Stimulated activated CD4-positive, alpha-beta T cell treated with anti-CD3 and anti-CD28 coated beads, Interleukin-4, amount 100 ng/mL, for 24 hours (primary cell): ENCODE data around the gene SCN9A.

ENCODE experiments used
- DNase-seq: peaks from one replicate; pipeline ENCODE4 v3.0.0-alpha.2; 2020

The SCN9A gene

DNA sequence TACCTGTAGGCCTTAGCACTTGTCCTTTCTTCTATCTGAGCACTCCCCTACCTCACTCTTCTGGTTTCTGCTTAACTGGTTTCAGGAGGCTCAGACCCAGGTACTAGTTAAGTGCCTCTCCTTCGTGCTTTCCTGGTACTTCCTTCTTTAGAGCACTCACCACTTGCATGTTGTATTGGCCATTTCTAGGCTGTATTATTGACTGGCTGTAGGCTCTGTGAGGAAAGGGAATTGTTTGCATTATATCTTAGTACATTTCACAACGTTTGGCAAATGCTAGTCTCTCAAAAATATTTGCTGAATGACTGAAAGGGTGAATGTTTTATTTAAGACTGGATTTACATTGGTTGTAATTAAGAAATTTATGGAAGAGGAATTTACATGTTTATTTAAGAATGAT, 212.0 kb downstream of the SCN9A start:
- no peak for DNase-seq

DNA sequence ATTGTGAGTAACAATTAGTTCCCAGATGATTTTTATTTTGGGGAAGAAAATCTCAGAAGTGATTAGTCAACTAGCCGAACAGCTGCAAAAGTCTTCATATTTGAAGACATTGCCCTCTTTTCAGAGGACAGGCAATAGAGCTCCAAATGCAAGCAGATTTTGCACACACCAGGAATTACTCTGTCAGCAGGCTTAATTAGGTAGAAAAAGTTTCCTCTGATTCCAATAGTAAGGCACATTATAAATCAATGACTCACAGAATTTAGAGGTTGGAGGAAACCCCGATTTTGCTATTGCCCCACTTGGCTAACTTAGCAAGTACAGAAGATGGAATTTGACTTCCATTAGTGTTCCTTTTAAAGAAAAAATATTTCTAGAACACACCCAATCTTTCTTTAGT, 217.2 kb downstream of the SCN9A start:
- DNase-seq: no peak

DNA sequence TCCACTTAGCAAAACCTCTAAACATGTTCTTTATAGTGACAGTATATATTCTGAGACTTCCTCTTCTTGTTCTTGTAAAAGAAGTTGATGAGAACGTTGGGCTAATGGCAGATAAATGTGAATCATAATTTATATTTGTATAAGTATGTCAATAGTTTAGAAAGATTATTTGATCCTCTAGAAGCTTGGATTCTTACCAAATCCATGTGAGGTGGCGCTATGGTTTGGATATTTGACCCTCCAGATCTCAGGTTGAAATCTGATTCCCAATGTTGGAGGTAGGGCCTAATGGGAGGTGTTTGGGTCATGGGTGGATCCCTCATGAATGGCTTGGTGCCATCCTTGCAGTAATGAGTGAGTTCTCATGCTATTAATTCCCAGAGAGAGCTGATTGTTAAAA, 218.2 kb downstream of the SCN9A start:
- DNase-seq: no peak

DNA sequence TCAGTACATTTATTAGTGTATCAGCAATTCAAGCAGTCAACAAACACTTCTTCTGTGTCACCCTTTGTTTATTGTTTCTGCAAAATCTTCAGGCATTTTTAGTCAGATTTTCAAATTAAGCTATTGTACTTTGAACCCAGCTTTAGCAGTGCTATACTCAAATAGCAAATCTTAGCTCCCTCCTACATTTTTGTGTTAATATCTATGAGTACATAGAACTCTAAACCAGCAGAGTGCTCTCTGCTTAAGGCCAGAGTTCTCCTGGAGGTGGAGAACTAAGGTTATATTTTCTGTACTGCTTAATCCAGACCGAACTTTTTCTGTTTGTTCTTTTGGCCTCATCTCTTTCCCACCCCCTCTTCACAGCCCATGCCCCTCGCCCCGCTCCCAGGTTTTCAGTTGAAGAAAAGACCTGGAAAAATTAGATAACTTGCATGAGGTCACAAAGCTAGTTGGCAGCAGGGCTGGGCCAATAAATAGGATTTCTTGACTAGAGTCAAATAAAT, 218.7 kb downstream of the SCN9A start:
- no peak for DNase-seq

DNA sequence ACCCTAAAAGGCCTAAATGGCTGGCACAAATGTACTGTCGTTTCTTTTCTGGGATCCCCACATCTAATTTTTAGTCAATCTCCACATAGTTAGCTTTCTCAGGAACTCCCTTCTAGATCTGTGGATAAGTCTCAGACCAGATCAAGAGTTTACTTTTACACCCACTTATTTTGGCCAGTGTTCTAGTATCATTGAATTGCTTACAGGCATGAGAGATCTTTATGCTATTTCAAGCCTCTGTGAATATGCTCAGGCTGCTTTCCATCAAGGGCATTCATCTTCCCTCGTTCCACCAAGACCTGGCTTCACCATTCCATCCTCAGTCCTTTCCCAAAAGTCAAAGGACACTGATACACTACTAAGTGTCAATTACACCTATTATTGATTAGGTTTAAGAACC, 220.2 kb downstream of the SCN9A start:
- DNase-seq: no peak

DNA sequence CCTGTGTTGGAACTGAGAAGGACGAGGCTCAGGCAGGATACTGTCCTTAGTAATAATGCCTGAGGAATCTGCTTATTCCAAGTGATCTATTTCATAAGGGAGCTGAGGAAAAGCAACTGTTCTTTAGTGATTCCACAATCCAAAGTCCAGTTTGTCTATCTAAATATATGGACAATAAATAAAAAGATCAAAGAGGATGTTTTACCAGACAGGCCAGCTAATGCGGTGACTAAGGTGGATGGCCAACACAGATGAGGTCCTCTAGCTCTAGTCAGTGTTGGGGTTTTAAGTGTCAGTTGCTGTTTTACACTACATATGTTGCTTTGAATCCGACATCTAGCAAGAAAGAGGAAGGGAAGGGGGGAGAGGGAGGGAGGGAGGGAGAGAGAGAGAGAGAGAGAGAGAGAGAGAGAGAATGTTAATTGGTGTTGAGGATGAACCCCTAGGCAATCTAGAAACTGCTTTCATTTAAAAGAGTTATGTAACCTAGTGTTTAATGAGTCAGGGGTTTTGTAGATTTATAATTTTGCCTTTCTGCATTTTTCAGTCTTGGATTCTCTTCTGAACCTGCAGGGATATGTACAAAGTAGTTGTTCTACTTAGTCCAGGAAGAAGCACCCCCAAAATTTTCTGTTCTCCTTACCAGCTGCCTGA, 220.9 kb downstream of the SCN9A start:
- no peak for DNase-seq

DNA sequence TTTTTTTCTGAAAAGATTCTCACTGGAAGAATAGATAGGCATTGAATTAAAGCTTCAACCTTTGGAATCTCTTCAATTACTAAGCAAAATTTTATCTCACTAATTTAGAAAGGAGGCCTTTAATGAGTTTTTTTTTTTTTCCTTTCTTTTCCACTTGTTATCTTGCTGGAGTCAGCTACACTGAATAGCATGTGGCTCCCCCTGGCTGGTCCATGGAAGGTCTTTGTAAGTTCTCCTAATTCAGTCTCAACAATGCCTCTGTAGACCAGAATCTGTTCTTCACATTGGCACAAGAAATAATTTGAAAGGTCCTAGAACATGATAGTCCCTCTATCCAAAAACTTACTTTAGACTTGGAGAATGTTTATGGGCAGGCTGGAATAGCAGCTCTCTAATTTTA, 223.7 kb downstream of the SCN9A start:
- no peak for DNase-seq

DNA sequence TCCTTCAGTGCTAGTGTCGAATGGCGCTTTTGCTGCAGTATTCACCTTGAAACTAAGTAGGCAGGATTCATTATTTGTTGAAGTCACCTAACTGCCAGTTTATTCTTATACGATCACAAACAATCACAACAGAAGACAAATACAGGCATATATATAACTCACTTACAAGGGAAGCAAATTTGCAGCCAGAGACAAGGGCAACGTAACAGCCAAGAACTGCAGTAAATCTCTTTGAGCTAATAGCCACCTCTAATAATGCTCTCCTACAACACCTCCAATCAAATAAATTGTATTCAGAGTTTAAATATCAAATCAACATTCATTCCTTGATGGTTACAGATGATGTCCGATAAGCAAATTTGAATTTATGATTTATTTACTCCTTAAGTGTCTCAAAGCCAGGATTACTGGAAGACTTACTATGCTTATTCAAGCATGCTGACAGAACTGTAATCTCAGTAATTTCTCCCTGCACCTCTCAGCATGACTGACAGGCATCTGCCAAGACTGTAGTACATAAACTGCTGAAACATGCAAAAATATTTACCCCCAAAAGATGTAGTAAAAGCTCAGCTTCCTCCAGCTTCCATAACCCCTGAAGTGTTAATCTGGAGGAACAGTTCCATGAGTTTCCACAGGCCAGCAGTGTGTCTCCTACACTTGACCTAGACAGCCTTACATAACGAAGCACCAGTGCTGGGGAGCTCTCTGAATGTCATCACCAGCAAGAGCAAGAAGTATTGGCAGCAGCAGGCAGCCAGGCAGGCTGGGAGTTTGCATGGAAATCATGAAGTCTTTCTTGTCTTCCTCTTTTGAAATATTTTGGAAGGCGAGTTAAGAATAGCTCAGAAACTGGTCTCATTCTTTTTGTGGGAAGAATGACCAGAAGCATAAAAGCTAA, 227.0 kb downstream of the SCN9A start:
- DNase-seq: no peak

DNA sequence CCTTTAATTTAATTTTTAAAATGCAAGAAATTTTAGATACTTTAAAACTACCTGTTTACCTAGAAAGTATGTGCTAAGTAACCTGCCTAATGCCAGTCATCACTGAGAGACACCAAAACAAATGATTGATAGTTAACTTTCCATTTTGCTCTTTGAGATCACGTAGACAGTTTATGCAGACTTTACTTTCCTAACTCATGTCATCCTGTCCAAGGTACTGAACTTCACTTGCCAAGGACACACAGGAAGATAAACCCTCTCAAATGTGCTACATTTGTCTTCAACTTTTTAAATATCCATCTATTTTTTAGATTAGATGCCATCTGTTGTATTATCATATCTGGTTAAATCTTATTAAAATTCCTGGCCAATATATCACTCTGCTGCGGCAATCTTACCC, 227.9 kb downstream of the SCN9A start:
- no peak for DNase-seq
